ENCODE results near the gene CCNG2.

DNA sequence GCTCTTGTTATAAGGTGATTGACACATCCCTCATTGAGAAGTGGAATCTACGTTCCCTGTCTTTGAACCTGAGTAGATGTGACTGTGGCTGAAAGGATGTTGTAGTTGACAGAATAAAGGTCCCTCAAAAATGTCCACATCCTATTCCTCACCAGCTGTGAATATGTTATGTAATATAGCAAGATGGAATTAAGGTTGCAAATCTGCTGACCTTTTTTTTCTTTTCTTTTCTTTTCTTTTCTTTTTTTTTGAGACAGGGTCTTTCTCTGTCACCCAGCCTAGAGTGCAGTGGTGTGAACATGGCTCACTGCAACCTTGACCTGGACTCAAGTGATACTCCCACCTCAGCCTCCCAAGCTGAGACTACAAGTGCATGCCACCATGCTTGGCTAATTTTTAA, 7.2 kb upstream of the CCNG2 start:
- no peak for TF ChIP-seq TAF1 (IDR thresholded peaks at IDR 0.05; ENCODE audit: borderline replicate concordance, low read depth, low read length)
- no peak for TF ChIP-seq POLR2AphosphoS5 (IDR thresholded peaks at IDR 0.05; ENCODE audit: low read depth, low read length)

Data from GM12892 (cell line).